K562 (cell line): ENCODE measurements around the gene GFRA1. TPM values are rescaled to one million over a fixed set of nuclear protein-coding genes. Genes with fewer than 3 reads are reported as not detected.

Experiments
- ATAC-seq: fragments of 200-7000 bp; cut with Tn5 transposase; 3 replicates; pipeline ENCODE4 v1.9.1; 2020; ENCODE audit warnings: moderate library complexity
- BruUV-seq: library from RNA; stranded (reverse); fragments of 400-500 nt; replicated peaks from 2 replicates; lab custom pipeline; 2021; lab: Mats Ljungman, UMichigan
- CTCF ChIA-PET: fragments of 300-600 bp; formaldehyde crosslinking; extraction: SDS; loops from one replicate; lab custom pipeline; 2021; ENCODE audit warnings: low intra/inter-chr PET ratio; lab: Yijun Ruan, JAX
- POLR2A ChIA-PET: fragments of 300-600, 350-650 bp; sonication (Branson Sonifier 250); formaldehyde crosslinking; extraction: SDS; loops from one replicate; lab custom pipeline; 2021; ENCODE audit warnings: antibody characterized with exemption, inconsistent platforms; lab: Yijun Ruan, JAX
- DNase-seq, 4 experiments: peaks; one replicate each; pipeline versions ENCODE4 v3.0.0 to v3.0.0-alpha.2; 2011 to 2018; ENCODE audit warnings: low spot score in 3 of 4, mixed read lengths in 3 of 4; ENCODE audit errors: extremely low read depth in 1 of 4
- FAIRE-seq: peaks from 2 replicates; lab custom pipeline; 2011; peaks lifted over from hg19 to GRCh38; lab: Jason Lieb, UNC
- H2AFZ ChIP-seq: 2 replicates; pipeline ENCODE4 v1.6.0; 2011; ENCODE audit warnings: low read depth, low read length, control low read depth, inconsistent platforms
- H3K27ac ChIP-seq: fragments of 200-600 bp; 3 replicates; pipeline ENCODE4 v1.8.0; 2011; ENCODE audit warnings: low read depth, mild to moderate bottlenecking, control low read depth, inconsistent platforms, low read length, moderate library complexity, mixed read lengths; ENCODE audit errors: extremely low read depth
- H3K27me3 ChIP-seq, 2 experiments: fragments of 300-600 bp in 1 of 2; 2 replicates in 1 of 2; 3 replicates in 1 of 2; pipeline versions ENCODE4 v1.6.0 to v1.8.0; 2011; ENCODE audit warnings: inconsistent platforms in 2 of 2, low read length in 2 of 2, mild to moderate bottlenecking in 1 of 2, mixed read lengths in 1 of 2, moderate library complexity in 1 of 2; ENCODE audit not compliant: control insufficient read depth in 2 of 2, insufficient read depth in 2 of 2
- H3K36me3 ChIP-seq: fragments of 300-600 bp; 3 replicates; pipeline ENCODE4 v1.8.0; 2011; ENCODE audit warnings: mild to moderate bottlenecking, low read length, inconsistent platforms; ENCODE audit not compliant: control insufficient read depth, insufficient read depth
- H3K4me1 ChIP-seq, 2 experiments: fragments of 200-600 bp in 1 of 2; replicated peaks in 1 of 2; 2 replicates in 1 of 2; 3 replicates in 1 of 2; pipeline versions ENCODE4 v1.5.1 to v1.8.0; 2011; ENCODE audit warnings: inconsistent platforms in 2 of 2, low read length in 2 of 2, mild to moderate bottlenecking in 1 of 2, mixed read lengths in 1 of 2, moderate library complexity in 1 of 2; ENCODE audit not compliant: control insufficient read depth in 2 of 2, insufficient read depth in 2 of 2
- H3K4me2 ChIP-seq: 2 replicates; pipeline ENCODE4 v1.6.1; 2011; ENCODE audit warnings: low read length, control low read depth, inconsistent platforms, mixed read lengths; ENCODE audit not compliant: insufficient read depth
- H3K4me3 ChIP-seq: fragments of 200-600 bp; sonication (generic), shearing (Covaris generic); 2 replicates; pipeline ENCODE4 v1.5.1; 2016; ENCODE audit warnings: control low read depth, inconsistent platforms
- H3K79me2 ChIP-seq: fragments of 200-600 bp; 3 replicates; pipeline ENCODE4 v1.8.0; 2011; ENCODE audit warnings: low read length, inconsistent platforms; ENCODE audit not compliant: control insufficient read depth, insufficient read depth
- H3K9ac ChIP-seq, 2 experiments: 2 replicates each; pipeline versions ENCODE4 v1.6.0 to v1.6.1; 2011; ENCODE audit warnings: low read depth in 2 of 2, low read length in 2 of 2, control low read depth in 1 of 2, inconsistent platforms in 1 of 2, mild to moderate bottlenecking in 1 of 2, mixed read lengths in 1 of 2; ENCODE audit not compliant: insufficient read depth in 1 of 2
- H3K9me1 ChIP-seq: one replicate; pipeline ENCODE4 v1.6.0; 2011; ENCODE audit warnings: inconsistent platforms, mild to moderate bottlenecking, low read length, moderate library complexity; ENCODE audit not compliant: control insufficient read depth, insufficient read depth
- H3K9me3 ChIP-seq: replicated peaks from 2 replicates; pipeline ENCODE4 v1.5.1; 2011; ENCODE audit warnings: low read depth, low read length, inconsistent platforms; ENCODE audit not compliant: control insufficient read depth, insufficient read depth
- H4K20me1 ChIP-seq: replicated peaks from 2 replicates; pipeline ENCODE4 v1.6.1; 2011; ENCODE audit warnings: low read length, inconsistent platforms, mixed read lengths; ENCODE audit not compliant: control insufficient read depth, insufficient read depth
- CREB3 ChIP-seq: fragments of 450-650 bp; conservative IDR thresholded peaks from 2 replicates; pipeline ENCODE4 v1.6.1; 2016; ENCODE audit warnings: missing genetic modification characterization, low read depth, mild to moderate bottlenecking, missing compliant biosample characterization, moderate library complexity
- GABPA ChIP-seq: fragments of 200-800 bp; sonication (Bioruptor generic); conservative IDR thresholded peaks from 2 replicates; pipeline ENCODE4 v1.6.1; 2016; ENCODE audit warnings: low read depth, missing genetic modification characterization, missing compliant biosample characterization
- HNRNPK ChIP-seq: fragments of 200-400 bp; formaldehyde crosslinking; IDR thresholded peaks from one replicate; pipeline ENCODE4 v1.6.1; 2018; ENCODE audit warnings: mild to moderate bottlenecking, low read depth, low read length; ENCODE audit not compliant: poor library complexity, severe bottlenecking
- MAFF ChIP-seq: IDR thresholded peaks from 2 replicates; pipeline ENCODE4 v1.6.1; 2012; ENCODE audit warnings: low read length, improper control_type of control experiment
- RBM14 ChIP-seq: fragments of 200-400 bp; formaldehyde crosslinking; IDR thresholded peaks from 2 replicates; pipeline ENCODE4 v1.6.1; 2018; ENCODE audit warnings: low read depth, mild to moderate bottlenecking, low read length, moderate library complexity, borderline replicate concordance; ENCODE audit not compliant: insufficient read depth
- TBL1XR1 ChIP-seq, 2 experiments: IDR thresholded peaks; 2 replicates each; pipeline ENCODE4 v1.6.1; 2012; ENCODE audit warnings: improper control_type of control experiment in 2 of 2, low read length in 2 of 2, mild to moderate bottlenecking in 1 of 2
- TEAD1 ChIP-seq, 2 experiments: fragments of 450-650 bp in 1 of 2; sonication (generic) in 1 of 2; formaldehyde crosslinking; IDR thresholded peaks; 2 replicates each; pipeline versions ENCODE4 v1.4.0 to v1.8.0; 2020 to 2022; ENCODE audit warnings: mild to moderate bottlenecking in 2 of 2, missing genetic modification reagents in 1 of 2
- ZFP36 ChIP-seq: fragments of 150-350 bp; IDR thresholded peaks from 2 replicates; pipeline ENCODE4 v1.6.1; 2018; ENCODE audit warnings: low read length, low read depth; ENCODE audit not compliant: partially characterized antibody
- ZNF239 ChIP-seq: fragments of 250-450 bp; sonication (Bioruptor Pico); IDR thresholded peaks from 2 replicates; pipeline ENCODE4 v1.4.0; 2020; ENCODE audit warnings: mild to moderate bottlenecking
- ZNF354B ChIP-seq: fragments of 250-450 bp; sonication (Bioruptor Pico); IDR thresholded peaks from 2 replicates; pipeline ENCODE4 v1.4.0; 2020
- ZNF384 ChIP-seq: IDR thresholded peaks from 2 replicates; pipeline ENCODE4 v1.6.1; 2012; ENCODE audit warnings: low read depth, low read length, improper control_type of control experiment
- WGBS: fragments of 100-300 bp; shearing (Covaris generic); methylation state at CpG from one replicate; pipeline ENCODE4 v1.1.6; 2016; ENCODE audit warnings: low coverage, mixed read lengths; ENCODE audit not compliant: insufficient coverage; ENCODE audit errors: missing lambda C conversion rate; 5-methylcytosine and 5-hydroxymethylcytosine counted together
- in situ Hi-C: fragments of 300-500 bp; cut with MboI; formaldehyde crosslinking; loops from 4 replicates; pipeline ENCODE4 v1.15.0; 2018; ENCODE audit warnings: inconsistent platforms, mixed read lengths
- intact Hi-C: fragments of 100-400 bp; cut with micrococcal nuclease; formaldehyde crosslinking; loops from 2 replicates; pipeline ENCODE4 v1.14.2; 2022
- polyA plus RNA-seq, 8 experiments: library from polyadenylated mRNA; depleted of rRNA in 4 of 8; stranded (reverse) in 5 of 8; unstranded in 3 of 8; fragments of >200 nt; fragmentation: Nextera tagmentation in 2 of 8; fragmentation: Illumina TruSeq in 1 of 8; extraction: Ambion mirVana in 2 of 8; extraction: Trizol in 1 of 8; gene quantifications; 2 replicates each; pipeline versions ENCODE4 v1.2.1 to v1.2.3, GENCODE V29; 2011 to 2014; ENCODE audit warnings: inconsistent platforms in 1 of 8, missing spikeins in 1 of 8
- total RNA-seq, 7 experiments: library from RNA; depleted of rRNA in 6 of 7; stranded (reverse); fragments of >200 nt in 6 of 7; fragmentation: Illumina TruSeq in 2 of 7; extraction: Trizol in 2 of 7; gene quantifications; 2 replicates each; pipeline versions ENCODE4 v1.2.1 to v1.2.3, GENCODE V29; 2011 to 2021; ENCODE audit warnings: low replicate concordance in 1 of 7
- TF ChIP-seq, protein P1 (sequence below): sonication (generic); formaldehyde crosslinking; IDR thresholded peaks from 2 replicates; pipeline ENCODE4 v1.8.0; 2022; ENCODE audit warnings: mild to moderate bottlenecking, missing genetic modification reagents
- TF ChIP-seq, protein P2 (sequence below): fragments of 450-650 bp; IDR thresholded peaks from 2 replicates; pipeline ENCODE4 v1.6.1; 2017; ENCODE audit warnings: mild to moderate bottlenecking, moderate library complexity
- TF ChIP-seq, protein P3 (sequence below): sonication (generic); formaldehyde crosslinking; IDR thresholded peaks from 2 replicates; pipeline ENCODE4 v1.4.0; 2020; ENCODE audit warnings: mild to moderate bottlenecking, missing genetic modification reagents

Gene GFRA1
- total and polyA plus RNA-seq, 9 of the 15 experiments (the other 6 are each of a cell fraction or from before 2014, with no cell fraction given) = 0.04 TPM; not detected in 8

DNA sequence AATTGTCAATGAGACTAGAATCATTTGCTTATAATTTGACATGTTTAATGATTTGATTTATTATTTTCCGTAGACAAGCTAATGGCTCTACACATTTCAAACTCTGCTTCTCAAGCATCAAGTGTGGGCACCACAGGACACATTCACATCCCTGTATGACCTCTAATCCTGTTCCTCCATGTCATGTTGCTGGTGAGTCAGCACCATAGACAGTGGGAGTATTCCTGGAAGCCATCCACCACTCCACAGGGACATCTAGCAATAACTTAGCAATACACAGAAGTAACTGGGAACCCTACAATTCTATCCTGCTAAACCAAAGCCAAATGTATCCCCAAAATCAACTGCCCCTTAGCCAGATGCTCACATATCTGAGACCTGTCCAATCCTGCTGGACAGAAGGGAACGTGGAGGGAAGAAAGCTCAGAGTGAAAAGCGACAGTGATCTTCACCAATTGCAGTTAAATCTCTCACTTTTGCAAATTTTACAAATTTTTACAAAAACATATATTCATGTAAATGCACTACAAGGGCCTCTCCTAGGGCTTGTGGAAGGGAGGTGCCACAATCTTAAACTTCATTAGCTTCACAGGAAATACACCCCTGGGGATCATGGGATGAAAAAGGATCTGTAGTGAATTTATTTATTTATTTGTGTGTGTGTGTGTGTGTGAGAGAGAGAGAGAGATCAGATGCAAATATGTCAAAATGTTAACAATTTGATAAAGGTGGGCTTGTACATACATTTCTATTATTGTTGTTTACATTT lies 126.5 kb downstream of the GFRA1 start (continued):
- TF ChIP-seq ZNF384 = no peak
- TF ChIP-seq, protein P1, sequence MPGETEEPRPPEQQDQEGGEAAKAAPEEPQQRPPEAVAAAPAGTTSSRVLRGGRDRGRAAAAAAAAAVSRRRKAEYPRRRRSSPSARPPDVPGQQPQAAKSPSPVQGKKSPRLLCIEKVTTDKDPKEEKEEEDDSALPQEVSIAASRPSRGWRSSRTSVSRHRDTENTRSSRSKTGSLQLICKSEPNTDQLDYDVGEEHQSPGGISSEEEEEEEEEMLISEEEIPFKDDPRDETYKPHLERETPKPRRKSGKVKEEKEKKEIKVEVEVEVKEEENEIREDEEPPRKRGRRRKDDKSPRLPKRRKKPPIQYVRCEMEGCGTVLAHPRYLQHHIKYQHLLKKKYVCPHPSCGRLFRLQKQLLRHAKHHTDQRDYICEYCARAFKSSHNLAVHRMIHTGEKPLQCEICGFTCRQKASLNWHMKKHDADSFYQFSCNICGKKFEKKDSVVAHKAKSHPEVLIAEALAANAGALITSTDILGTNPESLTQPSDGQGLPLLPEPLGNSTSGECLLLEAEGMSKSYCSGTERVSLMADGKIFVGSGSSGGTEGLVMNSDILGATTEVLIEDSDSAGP = no peak

DNA sequence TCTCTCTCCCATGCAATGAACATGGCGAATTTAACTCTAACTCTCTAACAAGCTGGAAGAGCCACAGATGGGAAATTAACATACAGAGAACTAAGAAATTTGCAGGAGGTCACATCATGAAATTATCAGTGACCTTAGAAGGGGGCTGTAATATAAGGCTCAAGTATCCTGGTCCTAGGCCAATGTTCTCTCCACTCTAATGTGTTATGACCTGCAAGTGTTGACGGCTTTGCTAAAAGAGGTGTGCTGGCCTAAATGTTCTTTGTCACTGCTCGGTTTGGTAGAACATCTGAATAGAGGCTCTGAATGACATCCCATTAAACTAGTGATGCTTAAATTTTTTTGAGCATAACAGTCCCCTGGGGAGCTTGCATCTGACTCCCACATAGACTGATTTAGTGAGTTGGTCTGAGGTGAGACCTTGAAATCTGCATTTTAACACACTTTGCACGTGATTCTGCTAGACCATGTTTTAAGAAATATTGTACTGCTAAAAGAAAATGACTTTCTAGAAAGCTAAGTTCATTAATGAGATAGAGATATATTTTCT lies 129.3 kb downstream of the GFRA1 start:
- BruUV-seq = no TSS peak
- Histone ChIP-seq H3K27me3 (no peaks in the 10 kb centered on the region), H3K4me3 (no peak overlapping the region), H3K4me2 (no peak overlapping the region), H3K9me1 (no peaks in the 10 kb centered on the region), H2AFZ (no peak overlapping the region), H4K20me1 (no peaks in the 10 kb centered on the region), H3K79me2 (no peaks in the 10 kb centered on the region), H3K4me1 (no peaks in the 10 kb centered on the region), H3K9me3 (no peaks in the 10 kb centered on the region), H3K27ac (no peak overlapping the region), H3K9ac (no peak overlapping the region), H3K36me3 (no peaks in the 10 kb centered on the region)
- DNase-seq = no peak
- in situ Hi-C loops = no loop called here
- POLR2A ChIA-PET = no interaction called here
- CTCF ChIA-PET = no interaction called here
- FAIRE-seq = no peak
- WGBS = 0% methylated on average over 4 of the region's 4 CpGs
- no peak for ATAC-seq
- intact Hi-C loops = no loop called here
- TF ChIP-seq RBM14 = no peak
- TF ChIP-seq MAFF = no peak
- no peak for TF ChIP-seq TBL1XR1 (IDR thresholded peaks at IDR 0.05; ENCODE audit: low read length in 2 of 2)
- no peak for TF ChIP-seq GABPA (tag)
- TF ChIP-seq, protein P2, sequence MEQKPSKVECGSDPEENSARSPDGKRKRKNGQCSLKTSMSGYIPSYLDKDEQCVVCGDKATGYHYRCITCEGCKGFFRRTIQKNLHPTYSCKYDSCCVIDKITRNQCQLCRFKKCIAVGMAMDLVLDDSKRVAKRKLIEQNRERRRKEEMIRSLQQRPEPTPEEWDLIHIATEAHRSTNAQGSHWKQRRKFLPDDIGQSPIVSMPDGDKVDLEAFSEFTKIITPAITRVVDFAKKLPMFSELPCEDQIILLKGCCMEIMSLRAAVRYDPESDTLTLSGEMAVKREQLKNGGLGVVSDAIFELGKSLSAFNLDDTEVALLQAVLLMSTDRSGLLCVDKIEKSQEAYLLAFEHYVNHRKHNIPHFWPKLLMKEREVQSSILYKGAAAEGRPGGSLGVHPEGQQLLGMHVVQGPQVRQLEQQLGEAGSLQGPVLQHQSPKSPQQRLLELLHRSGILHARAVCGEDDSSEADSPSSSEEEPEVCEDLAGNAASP = no peak
- TF ChIP-seq HNRNPK = no peak
- TF ChIP-seq, protein P3, sequence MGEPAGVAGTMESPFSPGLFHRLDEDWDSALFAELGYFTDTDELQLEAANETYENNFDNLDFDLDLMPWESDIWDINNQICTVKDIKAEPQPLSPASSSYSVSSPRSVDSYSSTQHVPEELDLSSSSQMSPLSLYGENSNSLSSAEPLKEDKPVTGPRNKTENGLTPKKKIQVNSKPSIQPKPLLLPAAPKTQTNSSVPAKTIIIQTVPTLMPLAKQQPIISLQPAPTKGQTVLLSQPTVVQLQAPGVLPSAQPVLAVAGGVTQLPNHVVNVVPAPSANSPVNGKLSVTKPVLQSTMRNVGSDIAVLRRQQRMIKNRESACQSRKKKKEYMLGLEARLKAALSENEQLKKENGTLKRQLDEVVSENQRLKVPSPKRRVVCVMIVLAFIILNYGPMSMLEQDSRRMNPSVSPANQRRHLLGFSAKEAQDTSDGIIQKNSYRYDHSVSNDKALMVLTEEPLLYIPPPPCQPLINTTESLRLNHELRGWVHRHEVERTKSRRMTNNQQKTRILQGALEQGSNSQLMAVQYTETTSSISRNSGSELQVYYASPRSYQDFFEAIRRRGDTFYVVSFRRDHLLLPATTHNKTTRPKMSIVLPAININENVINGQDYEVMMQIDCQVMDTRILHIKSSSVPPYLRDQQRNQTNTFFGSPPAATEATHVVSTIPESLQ (CRISPR knock-in tag) = no peak
- TF ChIP-seq ZNF239 (CRISPR knock-in tag) = no peak
- no peak for TF ChIP-seq CREB3
- TF ChIP-seq ZFP36 = no peak
- TF ChIP-seq TEAD1 (CRISPR knock-in tag; IDR thresholded peaks at IDR 0.05) = no peak
- TF ChIP-seq ZNF354B (CRISPR knock-in tag) = no peak
